ENCODE results near the gene SLC8A2. TPM values are rescaled to one million over a fixed set of nuclear protein-coding genes. Genes with fewer than 3 reads are reported as not detected.
A peak's percentile ranks its signal among the peaks of the same experiment; 100 is the strongest.

Gene SLC8A2
- total RNA-seq: not detected in 2 replicates

DNA sequence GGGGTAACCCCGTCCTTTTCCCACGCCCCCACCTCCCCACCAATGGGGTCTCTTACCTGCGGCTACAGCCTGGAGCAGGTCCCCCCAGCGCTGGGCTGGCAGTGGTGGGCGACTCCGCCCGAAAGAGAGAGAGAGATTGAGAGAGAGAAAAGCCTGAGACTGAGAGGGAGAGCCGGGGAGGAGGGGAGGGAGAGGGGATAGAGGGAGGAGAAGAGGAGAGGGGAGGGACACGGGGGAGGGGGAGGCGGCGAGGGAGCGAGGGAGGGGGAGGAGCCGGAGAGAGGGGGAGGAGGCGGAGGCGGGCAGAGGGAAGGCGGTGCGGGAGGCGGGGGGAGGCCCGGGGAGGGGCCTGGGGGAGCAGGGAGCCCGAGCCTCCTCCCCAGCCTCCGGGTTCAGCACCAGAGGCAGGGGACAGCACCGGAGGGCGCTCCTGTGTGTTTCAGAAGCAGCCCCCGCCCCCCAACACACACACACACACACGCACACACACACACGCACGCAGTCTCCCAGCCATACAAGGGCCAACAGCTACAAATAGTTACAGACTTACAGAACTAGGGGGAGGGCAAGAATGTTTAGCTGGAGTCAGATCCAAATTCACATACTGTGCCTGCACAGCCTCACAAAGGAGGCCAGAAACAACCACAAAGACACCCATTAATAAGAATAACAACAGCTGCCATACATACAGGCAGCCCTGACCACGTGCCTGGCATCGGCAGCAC is at the start of gene SLC8A2:
Gene SLC8A2 (minus strand): TSS at position 161 of the 725 bp plus-strand sequence. CDS start 5,490 bp downstream, outside the sequence.
- no peak for DNase-seq (ENCODE audit: extremely low read depth, low read depth, low spot score)

GRCh38 chr19:47520839-47521238 is 49.1 kb upstream of the SLC8A2 start:
- DNase-seq (ENCODE audit: extremely low read depth, low read depth, low spot score): no peak

- DNase-seq (ENCODE audit: extremely low read depth, low read depth, low spot score): no peak
These were observed 48.7 kb upstream of the SLC8A2 start for GRCh38 chr19:47520343-47520806.

DNA sequence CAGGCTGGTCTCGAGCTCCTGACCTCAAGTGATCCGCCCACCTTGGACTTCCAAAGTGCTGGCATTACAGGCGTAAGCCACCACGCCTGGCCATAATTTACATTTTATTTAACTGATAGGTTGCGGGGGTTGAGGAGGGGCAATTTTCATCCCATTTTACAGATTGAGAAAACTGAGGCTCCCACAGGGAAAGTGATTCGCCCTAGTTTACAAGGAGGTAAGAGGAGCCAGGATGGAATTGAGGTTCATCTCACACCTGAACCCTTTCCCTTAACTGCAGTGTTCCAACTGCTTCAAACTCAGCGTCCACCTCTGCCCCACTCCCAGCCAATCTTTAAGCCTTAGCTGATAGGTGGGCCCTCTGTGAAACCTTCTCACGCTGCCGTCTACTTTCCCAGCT is 47.2 kb upstream of the SLC8A2 start:
- no peak for DNase-seq (ENCODE audit: extremely low read depth, low read depth, low spot score)

DNA sequence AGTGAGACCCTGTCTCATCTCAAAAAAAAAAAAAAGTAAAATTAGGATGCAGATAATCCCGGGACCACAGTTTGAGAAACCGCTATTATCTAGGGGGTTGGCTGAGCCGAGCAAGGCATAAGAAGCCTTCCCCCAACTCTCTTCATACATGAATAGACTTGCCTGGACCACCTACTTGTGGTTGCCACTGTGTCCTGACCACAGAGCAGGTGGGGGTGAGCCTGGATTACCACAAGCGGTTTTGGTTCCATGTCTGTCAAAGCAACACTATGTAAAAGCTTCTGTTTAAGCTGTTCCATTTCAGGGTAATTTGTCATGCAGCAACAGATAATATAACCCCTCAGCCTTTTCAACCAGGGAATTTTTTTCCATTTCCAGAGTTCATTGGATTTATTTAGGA is 46.4 kb upstream of the SLC8A2 start:
- DNase-seq (ENCODE audit: extremely low read depth, low read depth, low spot score): no peak

- DNase-seq (ENCODE audit: extremely low read depth, low read depth, low spot score): peak; percentile 95
These were observed 43.3 kb upstream of the SLC8A2 start, which contains the start of gene NAPA for GRCh38 chr19:47514869-47515588. Gene NAPA (minus strand): TSS chr19:47515063. CDS start chr19:47514940, 123 bp downstream.

GRCh38 chr19:47514151-47514868 is 42.6 kb upstream of the SLC8A2 start:
- DNase-seq (ENCODE audit: extremely low read depth, low read depth, low spot score): no peak

GRCh38 chr19:47512948-47513319 is 41.2 kb upstream of the SLC8A2 start:
- DNase-seq (ENCODE audit: extremely low read depth, low read depth, low spot score): no peak

DNA sequence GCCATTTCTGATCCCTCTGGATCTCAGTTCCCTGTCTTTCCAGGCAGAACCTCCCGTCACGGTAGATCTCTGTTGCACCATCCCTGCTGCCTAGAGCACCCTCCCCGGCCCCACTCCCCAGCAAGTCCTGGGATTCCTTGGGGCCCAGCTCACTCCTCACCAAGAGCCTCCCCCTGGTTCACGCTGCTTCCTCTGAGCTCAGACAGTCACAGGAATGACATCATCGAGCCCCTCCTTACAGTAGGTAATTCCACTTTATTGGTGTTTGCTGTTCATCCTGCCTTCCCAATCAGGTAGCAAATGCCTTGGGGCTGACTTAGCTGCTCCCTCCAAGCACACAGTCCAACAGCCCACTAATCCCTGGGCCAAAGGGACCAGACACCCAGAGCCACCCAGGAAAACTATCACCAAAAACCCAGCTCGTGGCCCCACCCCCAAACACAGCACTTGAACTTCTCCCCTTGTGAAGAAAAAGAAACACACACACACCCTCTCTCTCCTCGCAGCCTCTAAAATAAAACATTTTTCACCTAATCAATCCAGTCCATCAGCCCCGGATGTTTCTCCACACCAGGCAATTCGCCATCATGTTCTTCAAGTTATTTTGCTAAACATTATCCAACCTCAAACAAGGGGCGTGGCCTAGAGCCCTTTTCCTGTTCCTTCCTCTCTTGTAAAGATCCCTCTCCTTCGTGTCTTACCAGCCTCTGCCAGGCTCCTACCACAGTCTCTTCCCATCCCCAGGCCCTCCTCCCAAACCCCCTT is 40.7 kb upstream of the SLC8A2 start:
- DNase-seq (ENCODE audit: extremely low read depth, low read depth, low spot score): no peak

DNA sequence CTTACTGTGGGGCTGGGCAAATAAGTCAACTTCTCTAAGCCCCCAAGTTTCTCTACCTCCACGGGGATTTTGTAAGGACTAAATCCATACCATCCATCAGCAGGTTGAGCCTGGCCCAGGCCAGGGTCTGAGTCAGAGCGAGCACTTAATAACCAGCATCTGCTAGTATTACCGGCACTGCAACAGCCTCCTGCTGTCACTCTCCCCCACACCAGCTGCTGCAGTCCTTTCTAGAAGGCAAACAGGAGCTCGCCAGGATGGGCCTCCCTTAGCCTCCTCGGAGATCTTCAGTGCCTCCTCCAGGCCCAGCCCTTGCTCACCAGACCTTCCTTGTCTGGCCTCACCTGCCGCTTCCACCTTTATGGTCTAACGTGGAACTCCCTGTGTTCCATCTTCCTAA is 40.0 kb upstream of the SLC8A2 start:
- DNase-seq (ENCODE audit: extremely low read depth, low read depth, low spot score): no peak

- DNase-seq (ENCODE audit: extremely low read depth, low read depth, low spot score): no peak
These were observed 39.4 kb upstream of the SLC8A2 start for GRCh38 chr19:47511128-47511517.

GRCh38 chr19:47510516-47511127 is 38.9 kb upstream of the SLC8A2 start:
- DNase-seq (ENCODE audit: extremely low read depth, low read depth, low spot score): no peak

- DNase-seq (ENCODE audit: extremely low read depth, low read depth, low spot score): no peak
These were observed 38.3 kb upstream of the SLC8A2 start for GRCh38 chr19:47509973-47510372.

DNA sequence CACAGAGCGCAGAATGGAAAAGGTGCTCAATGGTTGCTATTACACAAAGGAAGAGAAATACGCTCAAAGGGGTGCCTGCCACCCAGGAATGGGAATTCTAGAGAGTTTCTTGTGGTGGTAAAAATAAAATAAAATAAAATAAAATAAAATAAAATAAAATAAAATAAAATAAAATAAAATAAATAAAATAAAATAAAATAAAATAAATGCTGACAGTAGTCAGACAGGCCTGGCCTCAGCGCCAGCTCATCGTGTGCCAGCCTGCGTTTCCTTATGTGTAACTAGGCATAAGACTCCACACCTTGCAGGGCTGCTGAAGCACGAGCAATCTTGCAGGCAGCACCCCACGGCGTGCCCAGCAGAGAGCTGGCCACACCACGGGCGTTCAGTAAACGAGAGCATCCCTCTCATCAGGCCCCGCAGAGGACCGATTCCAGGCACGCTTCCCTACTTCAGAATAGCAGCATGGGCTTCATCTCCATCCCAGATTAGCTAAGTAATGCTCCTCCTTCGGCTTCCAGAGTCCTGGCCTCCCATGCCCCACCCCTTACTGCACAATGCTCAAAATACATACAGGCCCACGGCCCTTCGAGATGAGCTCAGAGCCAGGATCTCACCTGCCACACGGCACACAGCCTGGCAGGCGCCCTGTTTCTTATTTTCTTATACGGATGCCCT is 37.6 kb upstream of the SLC8A2 start:
- no peak for DNase-seq (ENCODE audit: extremely low read depth, low read depth, low spot score)

DNA sequence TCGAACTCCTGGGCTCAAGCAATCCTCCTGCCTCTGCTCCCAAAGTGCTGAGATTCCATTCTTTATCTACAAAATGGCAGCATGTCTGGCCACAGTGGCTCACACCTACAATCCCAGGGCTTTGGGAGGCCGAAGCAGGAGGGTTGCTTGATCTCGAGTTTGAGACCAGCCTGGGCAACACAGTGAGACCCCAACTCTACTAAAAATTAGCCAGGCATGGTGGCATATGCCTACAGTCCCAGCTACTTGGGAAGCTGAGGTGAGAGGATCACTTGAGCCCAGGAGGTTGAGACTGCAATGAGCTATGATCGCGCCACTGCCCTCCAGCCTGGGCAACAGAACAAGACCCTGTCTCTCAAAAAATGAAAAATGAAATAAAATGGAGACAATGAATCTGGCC is 37.0 kb upstream of the SLC8A2 start:
- no peak for DNase-seq (ENCODE audit: extremely low read depth, low read depth, low spot score)

- no peak for DNase-seq (ENCODE audit: extremely low read depth, low read depth, low spot score)
These were observed 36.3 kb upstream of the SLC8A2 start for GRCh38 chr19:47507924-47508553.

DNA sequence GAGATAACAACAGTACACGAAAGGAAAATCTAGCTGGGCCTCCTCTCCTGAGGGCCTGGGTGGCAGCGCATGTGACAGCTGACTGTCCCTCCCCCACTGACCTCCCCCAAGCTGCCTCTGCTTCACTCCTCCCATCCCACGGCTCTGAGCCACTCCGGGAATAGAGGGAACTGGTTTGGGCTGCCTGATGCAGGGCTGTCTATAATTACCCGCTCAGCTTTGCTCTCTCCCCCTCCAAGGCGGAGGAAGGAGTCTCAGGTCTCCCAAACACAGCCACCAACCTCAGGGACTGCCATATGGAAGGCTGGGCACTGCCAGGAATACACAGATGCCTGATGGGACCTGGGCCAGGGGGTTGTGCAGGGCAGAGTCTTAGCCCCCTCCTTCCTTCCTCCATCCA is 35.3 kb upstream of the SLC8A2 start:
- DNase-seq (ENCODE audit: extremely low read depth, low read depth, low spot score): no peak

DNA sequence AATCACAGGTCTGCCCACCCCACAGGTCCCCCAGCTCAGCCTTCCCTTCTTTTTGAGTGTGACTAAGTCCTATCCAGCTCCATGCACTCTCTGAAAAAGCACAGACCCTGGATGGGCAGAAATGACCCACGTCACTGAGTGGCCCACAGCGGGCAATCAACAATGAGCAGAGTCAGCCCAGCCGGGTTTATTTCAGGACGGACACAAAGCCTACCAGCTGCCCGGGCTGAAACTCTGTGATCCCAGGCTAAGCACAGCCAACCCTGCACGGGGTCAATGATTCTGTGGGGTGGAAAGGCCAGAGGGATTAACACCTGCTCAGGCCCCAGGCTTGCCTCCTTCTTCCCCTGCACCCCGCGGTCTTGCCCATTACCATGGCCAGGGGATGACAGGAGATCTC is 34.8 kb upstream of the SLC8A2 start:
- no peak for DNase-seq (ENCODE audit: extremely low read depth, low read depth, low spot score)

DNA sequence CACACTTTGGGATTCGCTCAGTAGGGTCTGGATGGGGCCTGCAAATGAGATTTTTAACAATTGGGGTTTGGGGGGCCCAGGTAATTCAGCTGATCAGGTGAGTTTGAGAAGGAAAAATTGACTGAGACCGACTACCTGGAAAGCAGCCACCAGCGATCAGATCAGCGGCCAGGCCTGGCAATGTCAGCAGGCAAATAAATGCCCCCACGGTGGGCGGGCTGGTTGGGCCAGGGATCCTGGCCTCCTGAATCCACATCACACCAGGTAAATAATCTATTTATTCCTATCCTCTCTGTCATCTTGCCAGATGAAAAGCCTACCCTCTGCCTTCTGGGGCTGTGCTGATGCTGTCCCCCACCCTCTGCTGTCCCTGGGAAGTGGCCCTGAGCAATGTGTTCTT is 33.8 kb upstream of the SLC8A2 start:
- DNase-seq (ENCODE audit: extremely low read depth, low read depth, low spot score): no peak

Data from glomerular endothelial cell (primary cell).